Measurements from ENCODE around the gene LYPD8.

GRCh38 chr1:248696774-248697173, 58.8 kb downstream of the LYPD8 start:
- no peak for TF ChIP-seq CTCF (conservative IDR thresholded peaks at IDR 0.05; ENCODE audit: low read depth, low read length)
- no peak for TF ChIP-seq EZH2 (IDR thresholded peaks at IDR 0.05; ENCODE audit: low read length, unreplicated experiment)
- no peak for TF ChIP-seq EZH2phosphoT487 (IDR thresholded peaks at IDR 0.05; ENCODE audit: borderline replicate concordance, low read length)

Measured in PC-3 (cell line).